IPS-18a (cell line): ENCODE results near the gene SURF4.
"Not testable (repeated sequence)": the region's sequence is repeated elsewhere in the genome, so short reads cannot be mapped to it uniquely, and the experiment has no call there.

Experiments used
- H3K27ac ChIP-seq: one replicate; pipeline ENCODE4 v1.5.1; 2013; ENCODE audit warnings: low read length
- H3K27me3 ChIP-seq: one replicate; pipeline ENCODE4 v1.6.1; 2013; ENCODE audit warnings: mild to moderate bottlenecking, low read length; ENCODE audit not compliant: control insufficient read depth, insufficient read depth
- H3K36me3 ChIP-seq: one replicate; pipeline ENCODE4 v1.6.1; 2013; ENCODE audit warnings: low read depth, low read length; ENCODE audit not compliant: control insufficient read depth
- H3K4me1 ChIP-seq: one replicate; pipeline ENCODE4 v1.6.1; 2013; ENCODE audit warnings: low read depth, low read length; ENCODE audit not compliant: control insufficient read depth
- H3K4me3 ChIP-seq: one replicate; pipeline ENCODE4 v1.5.1; 2013; ENCODE audit warnings: low read length
- H3K9ac ChIP-seq: one replicate; pipeline ENCODE4 v1.6.1; 2013; ENCODE audit warnings: mild to moderate bottlenecking, low read length, moderate library complexity
- H3K9me3 ChIP-seq: one replicate; pipeline ENCODE4 v1.6.1; 2013; ENCODE audit warnings: low read depth, low read length; ENCODE audit not compliant: control insufficient read depth

Gene SURF4

GRCh38 chr9:133335924-133336811 is 39.7 kb downstream of the SURF4 start, which contains the start of gene SURF6:
SURF6 (minus strand) TSS chr9:133336188; CDS start chr9:133336132, 56 bp downstream.
- Histone ChIP-seq H3K4me1 (peaks cover 3% of the 10 kb centered on the region), H3K27ac (peak within 1 kb of the TSS; percentile 94), H3K36me3 (peaks cover 54% of the 10 kb centered on the region), H3K9me3 (no peaks in the 10 kb centered on the region), H3K9ac (peak within 1 kb of the TSS; percentile 94), H3K4me3 (peak within 1 kb of the TSS; percentile 96), H3K27me3 (no peaks in the 10 kb centered on the region)

DNA sequence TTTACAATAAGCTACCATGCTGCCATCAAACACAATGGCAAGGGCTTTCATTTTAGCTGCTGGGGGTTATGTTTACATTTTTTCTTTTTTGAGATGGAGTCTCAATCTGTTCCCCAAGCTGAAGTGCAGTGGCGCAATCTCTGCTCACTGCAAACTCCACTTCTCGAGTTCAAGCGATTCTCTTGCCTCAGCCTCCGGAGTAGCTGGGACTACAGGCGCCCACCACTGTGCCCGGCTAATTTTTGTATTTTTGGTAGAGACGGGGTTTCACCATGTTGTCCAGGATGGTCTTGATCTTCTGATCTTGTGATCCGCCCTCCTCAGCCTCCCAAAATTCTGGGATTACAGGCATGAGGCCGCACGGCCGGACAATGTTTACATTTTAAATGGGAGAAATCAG is 41.0 kb downstream of the SURF4 start:
- H3K9me3 ChIP-seq, H3K27ac ChIP-seq, H3K4me1 ChIP-seq, H3K27me3 ChIP-seq: not testable (repeated sequence)
- peaks cover 53% of the 10 kb centered on the region for H3K36me3 ChIP-seq
- H3K9ac ChIP-seq: peak overlapping the region; percentile 94
- peak overlapping the region; percentile 96 for H3K4me3 ChIP-seq

DNA sequence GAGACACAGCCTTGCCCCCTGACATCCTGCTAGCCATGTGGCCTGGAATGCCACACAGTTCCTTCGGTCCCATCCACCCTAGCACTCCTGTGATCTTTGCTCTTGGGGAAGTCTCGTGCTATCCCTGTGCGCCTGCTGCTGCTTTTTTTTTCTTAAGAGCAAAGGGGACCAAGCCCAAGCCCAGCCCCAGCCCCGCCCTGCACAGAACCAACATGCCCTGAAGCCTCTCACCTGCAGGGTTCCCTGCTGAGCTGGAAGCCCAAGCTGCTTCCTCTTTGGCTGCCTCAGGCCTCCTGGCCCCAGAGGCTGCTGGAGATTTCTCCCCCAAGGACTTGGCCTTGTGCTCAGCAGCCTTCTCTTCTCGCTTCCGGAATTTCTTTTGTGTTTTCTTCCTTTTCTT is 41.7 kb downstream of the SURF4 start:
- Histone ChIP-seq H3K27me3 (no peaks in the 10 kb centered on the region), H3K36me3 (peaks cover 46% of the 10 kb centered on the region), H3K4me3 (peak overlapping the region; percentile 96), H3K9me3 (no peaks in the 10 kb centered on the region), H3K9ac (no peak overlapping the region), H3K27ac (no peak overlapping the region), H3K4me1 (peaks cover 3% of the 10 kb centered on the region)

GRCh38 chr9:133333566-133333965 is 42.3 kb downstream of the SURF4 start:
- peaks cover 42% of the 10 kb centered on the region for H3K36me3 ChIP-seq
- H3K9me3 ChIP-seq: no peaks in the 10 kb centered on the region
- no peak overlapping the region for H3K4me3 ChIP-seq
- no peak overlapping the region for H3K27ac ChIP-seq
- peaks cover 3% of the 10 kb centered on the region for H3K4me1 ChIP-seq
- no peaks in the 10 kb centered on the region for H3K27me3 ChIP-seq
- no peak overlapping the region for H3K9ac ChIP-seq

DNA sequence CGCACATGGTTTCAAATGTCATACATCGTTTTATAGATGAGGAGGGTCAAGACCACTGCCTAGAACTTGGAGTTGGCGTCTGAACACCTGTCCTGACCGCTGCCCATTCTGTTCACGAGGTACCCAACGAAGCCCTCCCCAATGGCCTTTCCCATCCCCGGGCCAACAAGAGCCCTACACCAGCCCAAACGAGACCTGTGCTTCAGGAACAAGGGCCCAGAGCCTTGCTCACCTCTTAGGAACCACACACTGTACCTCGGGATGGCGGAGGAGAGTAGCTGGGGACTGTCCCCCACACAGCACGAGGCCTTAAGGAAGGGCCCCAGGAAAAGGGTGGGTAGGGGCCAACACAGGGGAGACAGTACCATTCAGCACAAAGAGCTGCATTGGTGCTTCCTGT is 42.8 kb downstream of the SURF4 start:
- Histone ChIP-seq H3K27ac (no peak overlapping the region), H3K9ac (no peak overlapping the region), H3K9me3 (no peaks in the 10 kb centered on the region), H3K4me3 (no peak overlapping the region), H3K4me1 (peaks cover 3% of the 10 kb centered on the region), H3K36me3 (peaks cover 42% of the 10 kb centered on the region), H3K27me3 (no peaks in the 10 kb centered on the region)

DNA sequence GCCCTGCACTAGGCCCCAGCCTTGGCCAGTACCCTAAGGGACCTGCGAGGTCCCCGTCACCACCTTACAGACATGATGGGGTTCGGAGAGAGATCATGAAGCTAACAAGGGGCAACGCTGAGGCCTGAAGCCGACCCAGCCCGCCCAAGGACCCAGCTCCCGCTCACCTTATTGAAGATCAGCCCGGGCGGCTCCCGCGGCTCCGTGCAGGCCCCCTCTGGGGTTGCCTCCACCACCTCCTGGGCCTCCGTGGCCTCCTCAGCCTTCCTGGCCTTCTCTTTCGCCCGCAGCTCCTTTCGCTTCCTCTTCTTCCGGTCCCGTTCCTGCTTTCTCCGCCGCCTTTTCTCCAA is 43.5 kb downstream of the SURF4 start:
- no peak overlapping the region for H3K9ac ChIP-seq
- H3K27ac ChIP-seq: no peak overlapping the region
- peaks cover 42% of the 10 kb centered on the region for H3K36me3 ChIP-seq
- no peak overlapping the region for H3K4me3 ChIP-seq
- no peaks in the 10 kb centered on the region for H3K9me3 ChIP-seq
- peaks cover 3% of the 10 kb centered on the region for H3K4me1 ChIP-seq
- no peaks in the 10 kb centered on the region for H3K27me3 ChIP-seq

DNA sequence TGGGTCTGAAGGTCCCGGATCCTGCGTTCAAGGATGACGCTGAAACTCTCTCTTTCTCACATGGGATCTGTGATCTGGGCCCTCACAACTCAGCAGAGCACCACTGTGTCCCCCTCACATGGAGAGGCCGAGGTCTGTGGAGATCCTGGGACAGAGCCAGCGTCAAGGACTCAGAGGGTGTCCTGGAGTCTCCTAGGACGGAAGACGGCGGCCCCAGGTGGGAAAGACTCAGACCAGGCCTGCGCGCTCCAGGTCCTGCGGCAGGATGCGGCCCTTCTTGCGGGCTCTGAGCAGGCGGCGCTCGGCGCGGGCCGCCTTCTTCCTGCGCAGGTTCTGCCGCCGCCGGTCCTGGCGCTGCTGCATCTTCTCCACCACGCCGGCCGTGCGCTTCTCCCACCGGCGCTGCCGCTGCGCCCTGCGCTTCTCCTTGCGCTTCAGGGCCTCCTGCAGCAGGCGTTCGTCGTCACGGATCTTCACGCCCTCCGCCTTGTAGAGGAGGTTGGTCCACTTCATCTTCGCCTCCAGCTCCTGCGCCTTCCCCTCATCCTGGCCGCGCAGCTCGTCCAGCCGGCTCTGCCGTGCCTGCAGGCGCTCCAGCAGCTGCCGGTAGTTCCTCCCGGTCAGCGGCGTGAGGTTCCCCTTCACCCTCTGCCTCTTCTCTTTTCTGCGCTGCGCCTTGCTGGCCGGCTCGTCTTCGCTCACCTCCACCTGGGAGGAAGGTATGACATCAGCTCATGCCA is 44.0 kb downstream of the SURF4 start:
- Histone ChIP-seq H3K4me1 (peaks cover 3% of the 10 kb centered on the region), H3K36me3 (peaks cover 42% of the 10 kb centered on the region), H3K27ac (no peak overlapping the region), H3K27me3 (no peaks in the 10 kb centered on the region), H3K9me3 (no peaks in the 10 kb centered on the region), H3K4me3 (no peak overlapping the region), H3K9ac (no peak overlapping the region)

GRCh38 chr9:133331221-133331620 is 44.6 kb downstream of the SURF4 start:
- H3K4me3 ChIP-seq: no peak overlapping the region
- H3K9me3 ChIP-seq: no peaks in the 10 kb centered on the region
- peaks cover 42% of the 10 kb centered on the region for H3K36me3 ChIP-seq
- no peaks in the 10 kb centered on the region for H3K27me3 ChIP-seq
- H3K27ac ChIP-seq: no peak overlapping the region
- H3K9ac ChIP-seq: no peak overlapping the region
- no peaks in the 10 kb centered on the region for H3K4me1 ChIP-seq

- H3K27me3 ChIP-seq, H3K27ac ChIP-seq: not testable (repeated sequence)
These were observed 46.3 kb downstream of the SURF4 start for GRCh38 chr9:133329306-133330156.

GRCh38 chr9:133327834-133328484 is 47.9 kb downstream of the SURF4 start:
- no peaks in the 10 kb centered on the region for H3K27me3 ChIP-seq
- peaks cover 10% of the 10 kb centered on the region for H3K9me3 ChIP-seq
- no peak overlapping the region for H3K27ac ChIP-seq
- H3K9ac ChIP-seq: no peak overlapping the region
- H3K36me3 ChIP-seq: peaks cover 26% of the 10 kb centered on the region
- no peaks in the 10 kb centered on the region for H3K4me1 ChIP-seq
- no peak overlapping the region for H3K4me3 ChIP-seq

More at GRCh38 chr9:133329306-133330156, 46.3 kb downstream of the SURF4 start:
- not testable (repeated sequence) for H3K4me1 ChIP-seq, H3K4me3 ChIP-seq, H3K9me3 ChIP-seq, H3K9ac ChIP-seq
- H3K36me3 ChIP-seq: peaks cover 42% of the 10 kb centered on the region

DNA sequence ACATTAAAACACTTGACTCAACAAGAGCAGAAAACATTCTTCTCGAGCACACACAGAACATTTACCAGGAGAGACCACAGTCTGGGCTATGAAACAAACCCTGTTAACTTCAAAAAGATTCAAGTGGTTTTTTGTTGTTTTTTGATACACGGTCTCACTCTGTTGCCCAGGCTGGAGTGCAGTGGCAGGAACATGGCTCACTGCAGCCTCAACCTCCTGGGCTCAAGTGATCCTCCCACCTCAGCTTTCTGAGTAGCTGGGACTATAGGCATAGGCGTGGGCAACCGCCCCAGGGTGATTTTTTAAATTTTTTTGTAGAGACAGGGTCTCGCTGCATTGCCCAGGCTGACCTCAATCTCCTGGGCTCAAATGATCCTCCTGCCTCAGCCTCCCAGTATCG is 48.8 kb downstream of the SURF4 start:
- not testable (repeated sequence) for H3K4me3 ChIP-seq, H3K9me3 ChIP-seq, H3K27ac ChIP-seq

More for the DNA sequence above, 48.8 kb downstream of the SURF4 start:
- peaks cover 16% of the 10 kb centered on the region for H3K36me3 ChIP-seq
- H3K9ac ChIP-seq, H3K4me1 ChIP-seq, H3K27me3 ChIP-seq: not testable (repeated sequence)
